Prostate gland (tissue), 2 donors: Measurements from ENCODE around the gene RBM11.

Experiments
- POLR2A ChIP-seq: fragments of 450-650 bp; IDR thresholded peaks from one replicate; pipeline ENCODE4 v1.6.1; 2016; ENCODE audit warnings: antibody characterized with exemption, mild to moderate bottlenecking
- POLR2AphosphoS5 ChIP-seq: sonication (generic); formaldehyde crosslinking; IDR thresholded peaks from one replicate; pipeline ENCODE4 v1.6.1; 2017; ENCODE audit warnings: antibody characterized with exemption
- TF ChIP-seq, protein P1 (sequence below), 4 experiments: fragments of 200-600 bp in 2 of 4; fragments of 450-650 bp in 2 of 4; sonication (generic) in 2 of 4; IDR thresholded peaks; 1 replicate in 3 of 4; 2 replicates in 1 of 4; pipeline ENCODE4 v1.5.1; 2016 to 2019; ENCODE audit warnings: antibody characterized with exemption in 4 of 4, mild to moderate bottlenecking in 2 of 4, moderate library complexity in 2 of 4

- TF ChIP-seq, protein P1, sequence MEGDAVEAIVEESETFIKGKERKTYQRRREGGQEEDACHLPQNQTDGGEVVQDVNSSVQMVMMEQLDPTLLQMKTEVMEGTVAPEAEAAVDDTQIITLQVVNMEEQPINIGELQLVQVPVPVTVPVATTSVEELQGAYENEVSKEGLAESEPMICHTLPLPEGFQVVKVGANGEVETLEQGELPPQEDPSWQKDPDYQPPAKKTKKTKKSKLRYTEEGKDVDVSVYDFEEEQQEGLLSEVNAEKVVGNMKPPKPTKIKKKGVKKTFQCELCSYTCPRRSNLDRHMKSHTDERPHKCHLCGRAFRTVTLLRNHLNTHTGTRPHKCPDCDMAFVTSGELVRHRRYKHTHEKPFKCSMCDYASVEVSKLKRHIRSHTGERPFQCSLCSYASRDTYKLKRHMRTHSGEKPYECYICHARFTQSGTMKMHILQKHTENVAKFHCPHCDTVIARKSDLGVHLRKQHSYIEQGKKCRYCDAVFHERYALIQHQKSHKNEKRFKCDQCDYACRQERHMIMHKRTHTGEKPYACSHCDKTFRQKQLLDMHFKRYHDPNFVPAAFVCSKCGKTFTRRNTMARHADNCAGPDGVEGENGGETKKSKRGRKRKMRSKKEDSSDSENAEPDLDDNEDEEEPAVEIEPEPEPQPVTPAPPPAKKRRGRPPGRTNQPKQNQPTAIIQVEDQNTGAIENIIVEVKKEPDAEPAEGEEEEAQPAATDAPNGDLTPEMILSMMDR (IDR thresholded peaks at IDR 0.05) = no peak
- no peak for TF ChIP-seq POLR2AphosphoS5
- TF ChIP-seq POLR2A = no peak
Observed at GRCh38 chr21:14229399-14229798, 13.4 kb downstream of the RBM11 start.
